CD4-positive, alpha-beta T cell (primary cell): ENCODE results near the gene RNF44. TPM values are rescaled to one million over a fixed set of nuclear protein-coding genes. Genes with fewer than 3 reads are reported as not detected.

Source experiments
- ATAC-seq: fragments of 200-7000 bp; cut with Tn5 transposase; one replicate; pipeline ENCODE4 v1.10.0; 2022; ENCODE audit warnings: mild to moderate bottlenecking; ENCODE audit not compliant: poor library complexity
- CTCF ChIA-PET: fragments of 350-600 bp; sonication (Branson Sonifier 250); formaldehyde crosslinking; loops from one replicate; lab custom pipeline; 2021; ENCODE audit warnings: antibody characterized with exemption, inconsistent platforms; lab: Charles Lee
- POLR2A ChIA-PET: fragments of 350-600 bp; sonication (Branson Sonifier 250); formaldehyde crosslinking; loops from one replicate; lab custom pipeline; 2021; ENCODE audit warnings: antibody characterized with exemption, inconsistent platforms; lab: Charles Lee
- DNase-seq, 14 experiments: peaks; one replicate each; pipeline ENCODE4 v3.0.0-alpha.2; 2013 to 2020; ENCODE audit warnings: mixed read lengths in 2 of 14
- H3K27ac ChIP-seq, 2 donors: one replicate each; pipeline versions ENCODE4 v1.5.1 to v1.7.0; 2013; ENCODE audit warnings: low read length in 2 of 2, low read depth in 1 of 2, mild to moderate bottlenecking in 1 of 2
- H3K27me3 ChIP-seq, 2 experiments: 1 replicate in 1 of 2; 2 replicates in 1 of 2; pipeline versions ENCODE4 v1.6.1 to v1.7.0; 2013; ENCODE audit warnings: low read length in 2 of 2, control low read depth in 1 of 2, mild to moderate bottlenecking in 1 of 2, moderate library complexity in 1 of 2; ENCODE audit not compliant: insufficient read depth in 2 of 2, control insufficient read depth in 1 of 2
- H3K36me3 ChIP-seq: one replicate; pipeline ENCODE4 v1.6.1; 2013; ENCODE audit warnings: low read length, control low read depth; ENCODE audit not compliant: insufficient read depth
- H3K4me1 ChIP-seq: one replicate; pipeline ENCODE4 v1.6.1; 2013; ENCODE audit warnings: low read length, control low read depth; ENCODE audit not compliant: insufficient read depth
- H3K4me3 ChIP-seq: one replicate; pipeline ENCODE4 v1.5.1; 2013; ENCODE audit warnings: mild to moderate bottlenecking, low read length, moderate library complexity
- H3K9me3 ChIP-seq, 2 experiments: 1 replicate in 1 of 2; 2 replicates in 1 of 2; pipeline versions ENCODE4 v1.6.1 to v1.7.0; 2013; ENCODE audit warnings: low read length in 2 of 2, mild to moderate bottlenecking in 2 of 2, control low read depth in 1 of 2, moderate library complexity in 1 of 2; ENCODE audit not compliant: control insufficient read depth in 1 of 2, insufficient read depth in 1 of 2
- H3K27ac Mint-ChIP-seq: one replicate; pipeline ENCODE4 v1.8.0; 2020; ENCODE audit warnings: mixed read lengths
- H3K27me3 Mint-ChIP-seq: one replicate; pipeline ENCODE4 v1.8.0; 2021; ENCODE audit warnings: mixed read lengths
- H3K36me3 Mint-ChIP-seq: one replicate; pipeline ENCODE4 v1.8.0; 2021; ENCODE audit warnings: low read depth, mixed read lengths
- H3K4me1 Mint-ChIP-seq: one replicate; pipeline ENCODE4 v1.8.0; 2021; ENCODE audit warnings: low read depth, mixed read lengths
- H3K4me3 Mint-ChIP-seq: one replicate; pipeline ENCODE4 v1.8.0; 2020; ENCODE audit warnings: mild to moderate bottlenecking, mixed read lengths
- H3K9me3 Mint-ChIP-seq: one replicate; pipeline ENCODE4 v1.8.0; 2020; ENCODE audit warnings: mixed read lengths
- intact Hi-C, 2 experiments: fragments of 100-400 bp; cut with DNase I in 1 of 2; cut with micrococcal nuclease in 1 of 2; formaldehyde crosslinking; loops; one replicate each; pipeline versions ENCODE4 v1.15.1 to v1.9.0; 2023 to 2025; cut with DNase I, micrococcal nuclease
- total RNA-seq, 174 experiments: library from RNA in 2 of 174; stranded (reverse) in 2 of 174; gene quantifications; one replicate each; pipeline ENCODE4 v1.2.3 and lab custom pipeline; 2021 to 2026
- TF ChIP-seq, protein P1 (sequence below): fragments of 200-600 bp; IDR thresholded peaks from one replicate; pipeline ENCODE4 v1.8.0; 2022; ENCODE audit warnings: antibody characterized with exemption, mild to moderate bottlenecking

RNF44 gene
- total RNA-seq, 2 experiments from 2014 or later = 208 to 217 TPM

DNA sequence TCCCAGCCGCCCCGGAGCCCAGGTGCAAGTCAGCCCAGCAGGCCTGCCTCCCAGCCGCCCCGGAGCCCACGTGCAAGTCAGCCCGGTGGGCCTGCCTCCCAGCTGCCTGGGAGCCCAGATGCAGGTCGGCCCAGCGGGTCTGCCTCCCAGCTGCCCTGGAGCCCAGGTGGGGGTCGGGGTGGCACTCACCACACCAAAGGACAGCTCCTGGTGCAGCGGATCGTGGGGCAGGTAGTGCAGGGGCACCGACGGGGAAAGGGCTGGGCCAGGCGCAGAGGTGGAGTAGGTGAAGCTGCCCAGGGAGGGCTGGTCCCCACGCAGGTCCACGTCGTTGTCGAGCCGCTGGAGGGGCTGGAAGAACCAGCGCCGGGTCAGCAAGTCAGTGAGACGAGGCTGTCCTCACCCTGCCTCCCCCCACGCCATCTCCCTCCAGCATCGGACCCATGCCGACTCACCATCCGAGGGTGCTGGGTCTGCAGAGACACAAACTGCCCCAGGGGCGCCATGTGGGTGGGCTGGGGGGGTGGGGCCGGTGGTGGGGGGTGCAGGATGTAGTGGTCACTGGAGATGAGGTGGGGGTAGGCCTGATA is 6.7 kb downstream of the RNF44 start:
- intact Hi-C loops = loop anchor here (10.0 kb wide), 2 partner anchors 146 to 604 kb away; partner anchors contain the start of genes HIGD2A (in 1 of the 2), NOP16 (in 1 of the 2) and NSD1 (in 1 of the 2)
- Histone ChIP-seq H3K27me3 (no peaks in the 10 kb centered on the region), H3K4me3 (peak overlapping the region; percentile 49), H3K9me3 (no peaks in the 10 kb centered on the region), H3K4me1 (peaks cover 74% of the 10 kb centered on the region), H3K27ac (peak overlapping the region; percentile 56 to 72), H3K36me3 (peaks cover 59% of the 10 kb centered on the region)
- Mint-ChIP-seq H3K9me3 (no peaks in the 10 kb centered on the region), H3K36me3 (peaks cover 75% of the 10 kb centered on the region), H3K4me3 (peak overlapping the region; percentile 90), H3K4me1 (peaks cover 53% of the 10 kb centered on the region), H3K27ac (peak overlapping the region; percentile 92), H3K27me3 (no peaks in the 10 kb centered on the region)
- POLR2A ChIA-PET = interaction anchor here (0.8 to 10.1 kb wide), 9 partner anchors 7 to 83 kb away, joined by 3 to 185 read pairs (median 5); partner anchors contain the start of gene FAF2
- CTCF ChIA-PET = interaction anchor here (1.0 to 3.1 kb wide), 3 partner anchors 9 to 24 kb away, joined by 3 to 27 read pairs (median 8); no protein-coding TSS in a partner anchor
- no peak for ATAC-seq
- peak in 1 of 14 experiments; percentile 47 for DNase-seq
- TF ChIP-seq, protein P1, sequence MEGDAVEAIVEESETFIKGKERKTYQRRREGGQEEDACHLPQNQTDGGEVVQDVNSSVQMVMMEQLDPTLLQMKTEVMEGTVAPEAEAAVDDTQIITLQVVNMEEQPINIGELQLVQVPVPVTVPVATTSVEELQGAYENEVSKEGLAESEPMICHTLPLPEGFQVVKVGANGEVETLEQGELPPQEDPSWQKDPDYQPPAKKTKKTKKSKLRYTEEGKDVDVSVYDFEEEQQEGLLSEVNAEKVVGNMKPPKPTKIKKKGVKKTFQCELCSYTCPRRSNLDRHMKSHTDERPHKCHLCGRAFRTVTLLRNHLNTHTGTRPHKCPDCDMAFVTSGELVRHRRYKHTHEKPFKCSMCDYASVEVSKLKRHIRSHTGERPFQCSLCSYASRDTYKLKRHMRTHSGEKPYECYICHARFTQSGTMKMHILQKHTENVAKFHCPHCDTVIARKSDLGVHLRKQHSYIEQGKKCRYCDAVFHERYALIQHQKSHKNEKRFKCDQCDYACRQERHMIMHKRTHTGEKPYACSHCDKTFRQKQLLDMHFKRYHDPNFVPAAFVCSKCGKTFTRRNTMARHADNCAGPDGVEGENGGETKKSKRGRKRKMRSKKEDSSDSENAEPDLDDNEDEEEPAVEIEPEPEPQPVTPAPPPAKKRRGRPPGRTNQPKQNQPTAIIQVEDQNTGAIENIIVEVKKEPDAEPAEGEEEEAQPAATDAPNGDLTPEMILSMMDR = no peak

GRCh38 chr5:176529741-176530141 is 7.5 kb downstream of the RNF44 start:
- Histone ChIP-seq H3K27ac (peak overlapping the region; percentile 29 to 52), H3K27me3 (no peaks in the 10 kb centered on the region), H3K4me3 (peak overlapping the region; percentile 26), H3K9me3 (no peaks in the 10 kb centered on the region), H3K4me1 (peaks cover 66% of the 10 kb centered on the region), H3K36me3 (peaks cover 59% of the 10 kb centered on the region)
- peak overlapping the region; percentile 89 for H3K4me3 Mint-ChIP-seq
- H3K9me3 Mint-ChIP-seq = no peaks in the 10 kb centered on the region
- CTCF ChIA-PET = interaction anchor here (0.6 to 3.1 kb wide), 4 partner anchors 10 to 126 kb away, joined by 3 to 27 read pairs (median 6); no protein-coding TSS in a partner anchor
- H3K36me3 Mint-ChIP-seq = peaks cover 72% of the 10 kb centered on the region
- intact Hi-C loops = loop anchor here (10.0 kb wide), 2 partner anchors 145 to 605 kb away; partner anchors contain the start of genes HIGD2A (in 1 of the 2), NOP16 (in 1 of the 2) and NSD1 (in 1 of the 2)
- peak overlapping the region; percentile 92 for H3K27ac Mint-ChIP-seq
- no peaks in the 10 kb centered on the region for H3K27me3 Mint-ChIP-seq
- ATAC-seq (peak; percentile 78), DNase-seq (peak in 11 of 14 experiments; percentile 57 to 87 (median 70))
- TF ChIP-seq, protein P1 = no peak
- POLR2A ChIA-PET = interaction anchor here (0.7 to 10.1 kb wide), 7 partner anchors 8 to 140 kb away, joined by 3 to 185 read pairs (median 5); partner anchors contain the start of gene FAF2
- peaks cover 50% of the 10 kb centered on the region for H3K4me1 Mint-ChIP-seq

DNA sequence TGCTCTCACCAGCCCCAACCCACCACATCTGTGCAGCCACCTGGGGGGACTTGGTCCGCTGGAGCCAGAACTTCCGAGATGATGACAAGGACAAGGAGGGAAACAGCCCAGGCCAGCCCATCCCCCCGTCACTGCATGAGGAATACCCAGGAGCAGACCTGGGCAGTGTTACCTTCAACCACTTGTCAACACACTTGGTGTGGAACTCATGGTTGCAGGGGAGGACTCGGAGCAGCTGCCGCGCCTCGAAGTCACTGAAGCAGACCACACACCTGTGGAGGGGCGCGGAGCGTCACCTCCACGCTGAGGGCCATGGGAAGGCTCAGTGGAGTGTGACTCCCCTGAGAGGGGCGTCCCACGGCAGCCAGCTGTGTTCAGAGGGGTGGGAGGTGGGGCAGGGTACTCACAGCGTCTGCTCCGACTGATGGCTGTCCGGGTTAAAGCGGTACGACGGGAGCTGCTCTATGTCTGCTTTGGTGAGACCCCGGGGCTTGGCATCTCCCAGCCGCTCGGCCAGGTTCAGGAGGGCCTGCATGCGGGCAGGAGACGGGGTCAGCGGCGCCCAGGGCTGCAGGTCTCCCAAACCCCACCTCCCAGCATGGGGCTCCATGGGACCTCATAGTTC is 8.0 kb downstream of the RNF44 start:
- peaks cover 59% of the 10 kb centered on the region for H3K36me3 ChIP-seq
- Mint-ChIP-seq H3K9me3 (no peaks in the 10 kb centered on the region), H3K4me3 (peak overlapping the region; percentile 89), H3K4me1 (peaks cover 45% of the 10 kb centered on the region), H3K27ac (peak overlapping the region; percentile 92), H3K27me3 (no peaks in the 10 kb centered on the region), H3K36me3 (peaks cover 67% of the 10 kb centered on the region)
- DNase-seq = peak in 1 of 14 experiments; percentile 27
- peaks cover 61% of the 10 kb centered on the region for H3K4me1 ChIP-seq
- ChIA-PET POLR2A (interaction anchor here (0.7 to 10.1 kb wide), 8 partner anchors 8 to 140 kb away, joined by 3 to 185 read pairs (median 6); partner anchors contain the start of genes FAF2 and RNF44), CTCF (interaction anchor here (0.6 to 3.1 kb wide), 4 partner anchors 10 to 126 kb away, joined by 3 to 27 read pairs (median 6); no protein-coding TSS in a partner anchor)
- H3K4me3 ChIP-seq = peak overlapping the region; percentile 26
- intact Hi-C loops = no loop called here
- no peaks in the 10 kb centered on the region for H3K27me3 ChIP-seq
- peak overlapping the region; percentile 29 to 52 for H3K27ac ChIP-seq
- ATAC-seq = no peak
- no peaks in the 10 kb centered on the region for H3K9me3 ChIP-seq
- TF ChIP-seq, protein P1 = no peak
